ENCODE results near the gene CADM4.
A peak's percentile ranks its signal among the peaks of the same experiment; 100 is the strongest.
"Not testable (repeated sequence)": the region's sequence is repeated elsewhere in the genome, so short reads cannot be mapped to it uniquely, and the experiment has no call there.

Gene CADM4

DNA sequence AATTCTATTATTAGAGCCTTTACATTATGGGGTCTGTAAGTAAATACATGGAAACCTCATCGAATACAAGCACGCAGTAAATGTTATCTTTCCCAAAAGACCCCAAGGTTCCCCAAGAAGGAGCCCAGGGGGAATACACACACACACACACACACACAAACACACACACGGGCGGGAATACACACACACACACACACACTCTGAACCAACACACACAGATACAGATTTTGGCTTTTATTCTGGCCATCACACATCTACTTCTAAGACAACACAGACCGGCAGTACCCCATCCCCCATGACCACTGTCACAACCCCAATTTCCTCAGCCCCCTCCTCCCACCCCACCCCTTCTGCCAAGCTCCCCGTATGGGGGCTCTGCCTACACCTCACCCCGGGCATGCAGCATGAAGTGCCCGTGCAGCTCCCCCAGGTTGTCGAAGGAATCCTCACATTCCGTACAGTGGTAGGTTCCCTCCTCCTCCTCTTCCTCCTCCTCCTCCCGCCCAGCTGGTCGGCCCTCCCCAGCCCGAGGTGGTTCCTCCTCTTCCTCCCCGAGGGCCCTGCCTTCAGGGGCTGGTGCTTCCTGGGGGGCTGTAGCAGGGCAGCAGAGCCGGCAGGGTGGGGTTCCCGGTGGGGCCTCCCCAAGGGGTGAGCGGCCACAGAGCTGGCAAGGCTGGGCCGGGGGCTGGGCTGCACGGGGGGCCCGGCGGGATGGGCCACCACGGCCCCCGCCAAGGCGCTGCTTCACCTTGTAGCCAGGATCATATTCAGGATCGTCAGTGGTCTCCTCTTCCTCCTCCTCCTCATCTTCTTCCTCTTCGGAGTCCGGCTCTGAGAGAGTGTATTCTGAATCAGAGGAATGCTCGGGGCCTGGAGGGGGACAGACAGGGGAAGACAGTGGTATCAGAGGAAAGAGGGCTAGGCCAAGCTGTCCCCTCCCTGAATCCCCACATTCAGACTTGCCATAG is 32.1 kb downstream of the CADM4 start:
- no peak for DNase-seq (ENCODE audit: low read depth in 2 of 2)

DNA sequence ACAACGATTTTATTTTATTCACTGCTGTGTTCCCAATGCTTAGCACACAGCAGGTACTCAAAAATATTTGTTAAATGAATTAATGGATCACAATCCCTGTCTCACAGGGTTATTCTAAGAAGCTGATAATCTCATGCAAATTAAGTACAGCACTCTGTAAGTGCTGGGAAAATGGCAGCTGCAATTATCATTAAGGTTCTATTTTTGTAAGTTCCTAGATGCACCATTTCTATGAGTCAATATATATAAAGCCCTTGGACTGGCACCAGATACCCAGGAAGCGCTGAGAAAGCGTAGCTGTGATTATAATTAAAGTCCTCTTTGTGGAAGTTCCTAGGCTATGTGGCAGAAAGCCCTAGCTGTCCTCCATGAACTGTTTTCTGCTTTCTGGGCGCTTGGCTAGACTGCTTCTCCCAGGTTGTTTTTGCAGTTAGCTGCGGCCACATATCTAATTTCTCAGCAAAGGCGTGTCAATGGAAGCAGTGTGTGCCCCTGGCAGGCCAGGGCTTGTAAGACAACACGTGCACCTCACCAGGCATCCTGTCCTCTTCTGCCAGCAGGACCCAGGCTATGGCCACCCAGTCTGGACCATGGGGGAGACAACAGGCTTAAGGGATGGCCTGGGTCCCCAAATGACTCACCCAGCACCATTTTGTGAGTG is 33.0 kb downstream of the CADM4 start:
- DNase-seq (ENCODE audit: low read depth in 2 of 2): no peak

DNA sequence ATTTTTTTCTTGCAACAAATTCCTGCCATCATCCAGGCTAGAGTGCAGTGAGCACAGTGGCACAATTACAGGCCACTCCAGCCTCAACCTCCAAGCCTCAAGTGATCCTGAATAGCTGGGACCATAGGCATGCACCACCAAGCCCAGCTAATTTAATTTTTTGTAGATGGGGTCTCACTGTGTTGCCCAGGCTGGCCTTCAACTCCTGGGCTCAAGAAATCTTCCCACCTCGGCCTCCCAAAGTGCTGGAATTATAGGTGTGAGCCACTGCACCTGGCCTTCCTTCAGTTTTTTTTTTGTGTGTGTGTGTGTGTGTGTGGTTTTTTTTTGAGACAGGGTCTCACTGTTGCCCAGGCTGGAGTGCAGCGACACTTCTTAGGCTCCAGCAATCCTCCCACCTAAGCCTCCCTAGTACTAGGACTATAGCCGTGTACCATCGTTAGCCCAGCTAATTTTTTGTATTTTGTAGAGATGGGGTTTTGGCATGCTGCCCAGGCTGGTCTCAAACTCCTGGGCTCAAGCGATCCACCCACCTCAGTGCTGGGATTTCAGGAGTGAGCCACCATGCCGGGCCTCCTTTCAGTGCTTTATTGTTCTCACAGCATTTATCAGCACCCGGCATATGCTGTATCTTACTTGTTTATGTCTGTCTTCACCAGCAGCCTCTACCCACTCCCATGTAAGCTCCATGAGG is 33.6 kb downstream of the CADM4 start:
- no peak for DNase-seq (ENCODE audit: low read depth in 2 of 2)

DNA sequence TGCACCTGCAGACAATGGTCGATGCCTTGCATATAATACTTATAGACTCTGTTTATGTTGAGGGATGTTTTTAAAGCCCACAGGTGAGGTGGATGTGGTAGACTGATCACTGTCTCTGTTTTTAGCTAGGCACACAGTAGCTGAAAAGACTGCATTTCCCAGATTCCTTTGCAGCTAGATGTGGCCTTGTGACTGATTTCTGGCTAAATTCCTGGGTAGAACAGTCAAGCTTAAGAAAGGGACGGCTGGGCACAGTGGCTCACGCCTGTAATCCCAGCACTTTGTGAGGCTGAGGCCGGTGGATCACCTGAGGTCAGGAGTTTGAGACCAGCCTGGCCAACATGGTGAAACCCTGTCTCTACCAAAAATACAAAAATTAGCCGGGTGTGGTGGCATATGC is 39.3 kb downstream of the CADM4 start:
- not testable (repeated sequence) for DNase-seq (ENCODE audit: low read depth in 2 of 2)

GRCh38 chr19:43599635-43600295 is 39.9 kb downstream of the CADM4 start:
- DNase-seq (ENCODE audit: low read depth in 2 of 2): no peak

GRCh38 chr19:43598445-43599240 is 41.0 kb downstream of the CADM4 start:
- DNase-seq (ENCODE audit: low read depth in 2 of 2): no peak

DNA sequence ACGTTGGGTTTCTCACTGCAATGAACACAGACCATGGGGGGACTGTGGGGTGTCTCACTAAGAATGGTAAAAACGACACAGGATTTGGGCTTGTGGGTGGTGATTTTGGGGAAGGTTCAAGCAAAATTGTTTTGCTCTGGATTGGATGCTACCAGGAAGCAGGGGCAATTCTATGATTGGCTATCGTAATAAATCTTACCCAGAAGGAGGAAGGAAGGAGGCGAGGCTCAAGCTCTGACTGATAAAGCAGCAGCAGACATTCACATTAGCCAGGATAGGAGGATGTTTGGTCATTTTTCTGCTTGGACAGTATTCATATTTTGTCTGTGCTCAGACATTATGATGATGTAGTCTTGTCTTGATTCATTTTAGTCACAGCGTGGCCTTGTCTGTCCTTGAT is 41.8 kb downstream of the CADM4 start:
- no peak for DNase-seq (ENCODE audit: low read depth in 2 of 2)

DNA sequence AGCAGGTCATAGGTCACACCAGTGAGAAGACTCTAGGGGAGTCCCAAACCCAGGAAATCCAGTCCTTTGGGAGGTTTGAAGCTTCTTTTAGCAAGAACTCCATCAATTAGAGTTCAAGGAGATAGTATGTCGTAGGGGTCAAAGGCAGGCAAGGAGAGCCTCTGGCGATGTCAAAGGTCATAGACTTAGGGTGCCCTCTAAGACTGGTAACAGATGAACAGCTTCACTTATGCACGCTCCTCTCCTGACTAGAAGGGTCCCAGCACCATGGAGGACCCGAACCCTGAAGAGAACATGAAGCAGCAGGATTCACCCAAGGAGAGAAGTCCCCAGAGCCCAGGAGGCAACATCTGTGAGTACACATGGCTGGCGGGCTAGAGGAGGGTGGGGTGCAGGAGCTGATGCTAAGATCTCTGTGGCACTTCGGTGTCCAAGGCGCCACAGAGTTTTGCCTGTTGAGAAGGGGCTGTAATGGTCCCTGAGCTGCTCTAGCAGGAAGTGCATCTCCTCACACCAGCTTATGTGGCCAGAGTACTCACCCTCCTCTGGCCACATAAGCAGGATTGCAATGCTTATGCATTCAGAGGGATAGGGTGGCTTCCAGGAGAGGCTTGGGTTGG is 42.7 kb downstream of the CADM4 start:
- DNase-seq (ENCODE audit: low read depth in 2 of 2): no peak

GRCh38 chr19:43595999-43596841 is 43.4 kb downstream of the CADM4 start, which contains the start of the genes IRGQ and ZNF576:
TSS of gene IRGQ (minus strand) at chr19:43596134. CDS start at chr19:43595338, 796 bp downstream.
TSS of gene ZNF576 (plus strand) at chr19:43596595. CDS start at chr19:43597109, 514 bp downstream.
- peak; percentile 100 for DNase-seq (ENCODE audit: low read depth in 2 of 2)

- no peak for DNase-seq (ENCODE audit: low read depth in 2 of 2)
Measured at GRCh38 chr19:43595605-43595998, 44.0 kb downstream of the CADM4 start.

GRCh38 chr19:43594710-43595604 is 44.7 kb downstream of the CADM4 start:
- DNase-seq (ENCODE audit: low read depth in 2 of 2): peak; percentile 58 to 61

GRCh38 chr19:43594081-43594697 is 45.5 kb downstream of the CADM4 start:
- no peak for DNase-seq (ENCODE audit: low read depth in 2 of 2)

DNA sequence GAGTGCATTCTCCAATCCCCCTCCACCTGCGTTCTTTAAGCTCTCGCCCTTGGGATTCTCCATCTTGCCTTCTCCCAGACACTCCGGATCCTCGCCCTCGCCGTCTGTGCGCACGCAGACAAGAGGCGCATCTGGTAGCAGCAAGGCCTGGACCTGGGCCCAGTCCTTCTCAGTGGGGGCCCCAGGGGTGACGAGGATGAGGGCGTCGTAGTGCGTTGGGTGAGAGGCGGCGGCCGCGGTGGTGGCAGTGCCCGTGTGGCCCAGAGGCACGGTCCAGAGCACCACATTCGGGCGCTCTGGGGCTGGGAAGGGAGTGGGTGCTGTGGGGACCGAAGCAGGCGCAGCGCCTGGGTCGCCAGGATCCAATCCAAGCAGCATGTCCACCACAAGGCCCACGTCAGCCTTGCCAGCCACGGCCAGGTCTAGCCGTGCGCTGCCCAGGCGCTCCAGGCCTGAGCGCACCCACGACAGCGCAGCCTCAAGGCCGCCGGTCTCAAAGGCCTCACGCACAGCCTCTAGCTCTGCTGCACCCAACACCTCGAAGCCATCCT is 46.8 kb downstream of the CADM4 start:
- DNase-seq (ENCODE audit: low read depth in 2 of 2): no peak

- no peak for DNase-seq (ENCODE audit: low read depth in 2 of 2)
Measured at GRCh38 chr19:43591904-43592772, 47.5 kb downstream of the CADM4 start.

GRCh38 chr19:43589678-43590077 is 50.0 kb downstream of the CADM4 start:
- DNase-seq (ENCODE audit: low read depth in 2 of 2): no peak

DNA sequence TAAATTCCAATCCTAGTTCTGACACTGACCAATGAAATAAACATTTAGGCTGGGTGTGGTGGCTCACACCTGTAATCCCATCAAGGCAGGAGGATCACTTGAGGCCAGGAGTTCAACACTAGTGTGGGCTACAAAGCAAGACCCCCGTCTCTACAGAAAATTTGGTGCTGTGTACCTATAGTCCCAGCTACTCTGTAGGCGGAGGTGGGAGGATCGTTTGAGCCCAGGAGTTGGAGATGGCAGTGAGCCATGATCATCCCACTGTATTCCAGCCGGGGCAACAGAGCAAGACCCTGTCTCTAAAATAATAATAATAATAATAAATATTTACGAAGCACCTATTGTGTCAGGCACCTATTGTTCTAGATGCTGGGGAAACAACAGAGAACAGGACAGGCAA is 50.4 kb downstream of the CADM4 start:
- no peak for DNase-seq (ENCODE audit: low read depth in 2 of 2)

- not testable (repeated sequence) for DNase-seq (ENCODE audit: low read depth in 2 of 2)
Measured at GRCh38 chr19:43587029-43587428, 52.6 kb downstream of the CADM4 start.
